Measurements from ENCODE around the gene AGBL3.

The AGBL3 gene

GRCh38 chr7:135074096-135074495 lies 87.8 kb downstream of the AGBL3 start:
- peak; percentile 3 for DNase-seq (ENCODE audit: low spot score)
- no peak for TF ChIP-seq CTCF (conservative IDR thresholded peaks at IDR 0.05; ENCODE audit: low read depth)
- no peak overlapping the region for H3K27ac ChIP-seq
- CTCF ChIA-PET: no interaction called here
- POLR2A ChIA-PET (ENCODE audit: low non-redundant PET): no interaction called here

GRCh38 chr7:135074531-135074930 lies 88.2 kb downstream of the AGBL3 start:
- no peak overlapping the region for H3K27ac ChIP-seq
- ChIA-PET CTCF (no interaction called here), POLR2A (ENCODE audit: low non-redundant PET) (no interaction called here)
- TF ChIP-seq CTCF (conservative IDR thresholded peaks at IDR 0.05; ENCODE audit: low read depth): no peak
- DNase-seq (ENCODE audit: low spot score): no peak

GRCh38 chr7:135075716-135076115 lies 89.4 kb downstream of the AGBL3 start:
- ChIA-PET POLR2A (ENCODE audit: low non-redundant PET) (no interaction called here), CTCF (no interaction called here)
- no peak for TF ChIP-seq CTCF (conservative IDR thresholded peaks at IDR 0.05; ENCODE audit: low read depth)
- DNase-seq (ENCODE audit: low spot score): no peak
- H3K27ac ChIP-seq: no peak overlapping the region

- H3K27ac ChIP-seq: no peak overlapping the region
- no peak for TF ChIP-seq CTCF (conservative IDR thresholded peaks at IDR 0.05; ENCODE audit: low read depth)
- no peak for DNase-seq (ENCODE audit: low spot score)
- POLR2A ChIA-PET (ENCODE audit: low non-redundant PET): no interaction called here
- CTCF ChIA-PET: interaction anchor here (0.6 kb wide), 1 partner anchor 1330 kb away, joined by 3 read pairs; no protein-coding TSS in a partner anchor
These were observed 90.6 kb downstream of the AGBL3 start for GRCh38 chr7:135076882-135077281.

GRCh38 chr7:135077642-135078041 lies 91.3 kb downstream of the AGBL3 start:
- DNase-seq (ENCODE audit: low spot score): no peak
- no peak overlapping the region for H3K27ac ChIP-seq
- no peak for TF ChIP-seq CTCF (conservative IDR thresholded peaks at IDR 0.05; ENCODE audit: low read depth)
- CTCF ChIA-PET: no interaction called here
- POLR2A ChIA-PET (ENCODE audit: low non-redundant PET): no interaction called here

- TF ChIP-seq CTCF (conservative IDR thresholded peaks at IDR 0.05; ENCODE audit: low read depth): no peak
- DNase-seq (ENCODE audit: low spot score): no peak
- H3K27ac ChIP-seq: no peak overlapping the region
- ChIA-PET CTCF (no interaction called here), POLR2A (ENCODE audit: low non-redundant PET) (no interaction called here)
These were observed 91.7 kb downstream of the AGBL3 start for GRCh38 chr7:135078051-135078450.

- ChIA-PET CTCF (no interaction called here), POLR2A (ENCODE audit: low non-redundant PET) (no interaction called here)
These were observed 92.8 kb downstream of the AGBL3 start for GRCh38 chr7:135079068-135079467.

More at GRCh38 chr7:135079068-135079467, 92.8 kb downstream of the AGBL3 start:
- TF ChIP-seq CTCF (conservative IDR thresholded peaks at IDR 0.05; ENCODE audit: low read depth): no peak
- no peak for DNase-seq (ENCODE audit: low spot score)
- no peak overlapping the region for H3K27ac ChIP-seq
